ENCODE measurements around the gene GABBR2.
A peak's percentile ranks its signal among the peaks of the same experiment; 100 is the strongest.

The GABBR2 gene

DNA sequence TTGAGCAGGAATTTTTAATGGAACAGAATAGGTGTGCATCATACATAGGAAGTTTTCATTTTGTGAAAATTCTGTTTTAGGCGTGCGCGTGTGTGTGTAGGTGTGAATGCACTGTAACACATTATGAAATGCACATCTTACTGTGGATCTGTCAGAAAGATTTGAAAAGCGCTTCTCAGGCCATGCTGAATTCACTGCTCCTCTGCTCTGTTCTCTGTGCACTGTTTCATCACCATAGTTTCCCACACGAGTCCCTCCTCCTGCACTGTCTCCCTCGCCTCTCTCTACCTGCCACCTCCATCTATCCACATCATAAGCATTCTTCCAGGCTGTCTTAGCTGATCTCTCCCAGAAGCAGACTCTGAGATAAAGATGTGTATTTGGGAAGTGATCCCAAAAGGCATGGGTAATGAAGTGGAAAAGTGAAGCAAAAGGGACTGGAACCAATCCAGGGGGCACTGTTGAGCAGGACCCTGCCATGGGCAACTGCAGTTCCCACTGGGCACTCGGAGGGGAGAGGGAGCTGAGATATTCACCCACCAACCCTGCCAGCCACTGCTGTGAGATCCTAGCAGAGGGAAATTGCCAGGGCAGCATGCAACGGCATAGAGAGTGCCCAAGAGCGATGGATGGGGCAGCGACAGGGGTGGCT, 65.9 kb downstream of the GABBR2 start:
- Mint-ChIP-seq H3K36me3 (ENCODE audit: low read depth) (no peaks in the 10 kb centered on the region), H3K4me3 (no peak overlapping the region), H3K27ac (no peak overlapping the region), H3K27me3 (peaks cover 8% of the 10 kb centered on the region), H3K4me1 (no peaks in the 10 kb centered on the region), H3K9me3 (no peaks in the 10 kb centered on the region)
- DNase-seq (no peak), ATAC-seq (no peak)

DNA sequence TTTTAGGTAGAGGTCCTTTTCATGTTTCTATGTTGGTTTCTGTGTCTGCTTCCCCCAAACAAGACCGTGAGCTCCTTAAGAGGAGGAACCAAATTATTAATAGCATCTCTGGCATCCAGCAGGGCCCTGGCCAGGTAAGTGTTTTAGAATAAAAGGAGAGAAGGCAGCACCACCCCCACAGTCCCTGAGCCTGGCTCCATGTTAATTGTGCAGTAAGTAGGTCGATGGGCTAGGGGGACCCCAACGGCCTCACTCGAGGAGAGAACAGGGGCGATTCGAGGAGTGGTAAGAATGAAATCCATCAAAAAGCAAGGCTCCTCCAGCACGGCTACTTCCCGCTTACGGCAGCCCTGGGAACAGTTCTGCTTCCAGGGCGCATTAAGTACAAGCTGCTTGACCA, 67.0 kb downstream of the GABBR2 start:
- Mint-ChIP-seq H3K9me3 (no peaks in the 10 kb centered on the region), H3K27ac (no peak overlapping the region), H3K4me1 (no peaks in the 10 kb centered on the region), H3K27me3 (peaks cover 8% of the 10 kb centered on the region), H3K36me3 (ENCODE audit: low read depth) (no peaks in the 10 kb centered on the region), H3K4me3 (no peak overlapping the region)
- no peak for ATAC-seq
- DNase-seq: no peak

DNA sequence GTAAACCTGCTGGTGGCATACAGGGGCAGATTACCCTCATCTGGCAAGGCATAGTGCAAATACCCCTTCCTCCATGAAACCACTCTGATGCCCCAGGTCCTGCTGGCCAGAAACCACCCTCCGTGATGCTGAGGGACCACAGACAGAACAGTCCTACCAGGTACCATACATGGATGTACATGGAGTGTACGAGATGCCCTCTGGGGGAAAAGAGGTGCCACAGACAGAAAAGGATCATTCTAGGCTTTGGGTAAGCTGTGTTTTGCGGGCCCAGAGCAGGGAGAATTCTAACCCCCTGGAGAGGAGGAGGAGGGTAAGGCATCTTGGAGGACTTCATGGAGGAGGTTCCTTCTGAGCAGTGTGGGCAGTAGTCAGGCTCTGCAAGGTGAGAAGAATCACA, 68.3 kb downstream of the GABBR2 start:
- Mint-ChIP-seq H3K27ac (no peak overlapping the region), H3K36me3 (ENCODE audit: low read depth) (no peaks in the 10 kb centered on the region), H3K9me3 (no peaks in the 10 kb centered on the region), H3K27me3 (peaks cover 8% of the 10 kb centered on the region), H3K4me3 (no peak overlapping the region), H3K4me1 (no peaks in the 10 kb centered on the region)
- ATAC-seq (peak; percentile 10), DNase-seq (no peak)

DNA sequence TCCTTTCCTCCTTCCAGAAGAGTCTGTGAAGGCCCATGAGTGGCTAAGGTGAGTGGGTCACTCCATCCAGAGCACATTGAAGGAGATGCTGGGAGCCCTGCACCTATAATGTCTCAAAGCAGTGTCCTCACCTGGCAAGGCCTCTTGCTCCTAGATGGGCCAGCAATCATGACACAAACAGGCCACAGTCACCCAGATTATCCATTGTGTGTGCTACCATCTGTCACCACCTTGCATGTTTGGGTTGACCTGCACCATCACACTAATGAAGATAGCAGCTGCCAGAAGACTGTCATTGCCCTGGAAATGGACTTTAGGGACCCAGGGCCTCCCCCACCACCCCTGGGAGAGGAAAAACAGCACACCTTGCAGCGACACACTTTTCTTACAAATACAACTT, 69.6 kb downstream of the GABBR2 start:
- H3K4me3 Mint-ChIP-seq: no peak overlapping the region
- no peak overlapping the region for H3K27ac Mint-ChIP-seq
- DNase-seq (no peak), ATAC-seq (no peak)
- H3K9me3 Mint-ChIP-seq: no peaks in the 10 kb centered on the region
- no peaks in the 10 kb centered on the region for H3K36me3 Mint-ChIP-seq (ENCODE audit: low read depth)
- H3K4me1 Mint-ChIP-seq: no peaks in the 10 kb centered on the region
- peaks cover 8% of the 10 kb centered on the region for H3K27me3 Mint-ChIP-seq

DNA sequence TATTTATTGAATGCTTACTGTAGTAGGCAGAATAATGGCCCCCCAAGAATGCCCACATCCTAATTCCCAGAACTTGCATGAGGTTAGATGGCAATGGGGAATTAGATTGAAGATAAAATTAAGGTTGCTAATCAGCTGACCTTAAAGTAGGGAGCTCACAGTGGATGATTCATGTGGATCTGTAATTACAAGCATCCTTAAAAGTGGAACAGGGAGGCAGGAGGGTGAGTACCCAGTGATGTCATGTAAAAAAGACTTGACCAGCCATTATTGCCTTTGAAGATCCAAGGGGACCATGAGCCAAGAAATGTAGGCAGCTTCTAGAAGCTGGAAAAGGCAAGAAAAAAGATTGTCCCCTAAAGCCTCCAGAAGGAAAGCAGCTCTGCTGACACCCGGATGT, 71.4 kb downstream of the GABBR2 start:
- H3K27ac Mint-ChIP-seq: no peak overlapping the region
- ATAC-seq (no peak), DNase-seq (no peak)
- H3K4me1 Mint-ChIP-seq: no peaks in the 10 kb centered on the region
- no peak overlapping the region for H3K4me3 Mint-ChIP-seq
- no peaks in the 10 kb centered on the region for H3K9me3 Mint-ChIP-seq
- H3K27me3 Mint-ChIP-seq: peaks cover 7% of the 10 kb centered on the region
- no peaks in the 10 kb centered on the region for H3K36me3 Mint-ChIP-seq (ENCODE audit: low read depth)

DNA sequence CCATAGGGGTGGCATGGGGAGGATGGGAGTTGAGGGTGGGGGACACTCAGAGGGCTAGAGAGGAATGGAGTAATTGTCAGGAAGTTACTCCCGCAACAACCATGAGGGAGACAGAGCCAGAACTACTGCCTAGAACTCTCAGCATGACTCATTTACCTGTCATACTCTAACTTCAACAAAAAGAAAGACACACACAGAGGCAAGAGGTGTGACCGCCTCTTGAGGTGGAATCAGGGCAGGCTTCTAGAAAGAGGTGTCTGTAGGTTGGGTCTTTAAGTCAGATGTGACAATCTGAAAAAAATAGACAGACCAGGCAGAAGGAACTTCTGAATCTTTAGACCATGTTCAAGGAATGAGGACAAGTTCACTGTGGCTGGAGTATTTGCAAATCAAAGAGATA, 73.4 kb downstream of the GABBR2 start:
- H3K9me3 Mint-ChIP-seq: no peaks in the 10 kb centered on the region
- DNase-seq (no peak), ATAC-seq (no peak)
- no peak overlapping the region for H3K4me3 Mint-ChIP-seq
- H3K4me1 Mint-ChIP-seq: no peaks in the 10 kb centered on the region
- peaks cover 2% of the 10 kb centered on the region for H3K27me3 Mint-ChIP-seq
- H3K27ac Mint-ChIP-seq: no peak overlapping the region
- H3K36me3 Mint-ChIP-seq (ENCODE audit: low read depth): no peaks in the 10 kb centered on the region

DNA sequence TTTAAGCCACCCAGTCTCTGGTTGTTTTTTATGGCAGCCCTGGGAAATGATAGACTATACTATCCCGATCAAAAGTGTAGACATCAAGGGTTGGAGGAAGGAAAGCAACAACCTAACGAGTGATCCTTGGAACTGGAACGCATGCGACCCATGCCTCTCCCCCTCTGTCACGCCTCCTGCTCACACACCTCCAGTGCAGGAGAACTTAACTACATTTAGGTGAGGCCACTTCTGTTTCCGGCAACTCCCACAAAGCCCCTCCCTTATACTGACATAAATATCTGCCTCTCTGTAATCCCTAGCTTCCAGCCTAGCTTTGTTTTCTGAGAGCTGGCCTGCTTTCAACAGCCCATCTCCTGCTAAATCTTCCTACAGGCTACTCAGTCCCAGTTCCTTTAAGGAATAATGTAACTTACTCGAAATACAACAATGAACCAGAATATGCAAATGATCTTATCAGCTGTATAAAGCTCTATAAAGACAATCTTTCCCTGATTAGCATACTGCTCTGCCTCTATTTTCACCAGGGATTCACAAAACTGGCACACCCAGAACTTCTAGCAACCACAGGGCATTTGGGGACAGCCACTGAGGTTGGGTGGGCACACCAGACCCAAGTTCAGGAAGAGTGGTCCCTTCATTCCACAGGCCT, 73.9 kb downstream of the GABBR2 start:
- ATAC-seq (no peak), DNase-seq (no peak)
- Mint-ChIP-seq H3K36me3 (ENCODE audit: low read depth) (no peaks in the 10 kb centered on the region), H3K27me3 (peaks cover 4% of the 10 kb centered on the region), H3K9me3 (no peaks in the 10 kb centered on the region), H3K27ac (no peak overlapping the region), H3K4me1 (no peaks in the 10 kb centered on the region), H3K4me3 (no peak overlapping the region)

DNA sequence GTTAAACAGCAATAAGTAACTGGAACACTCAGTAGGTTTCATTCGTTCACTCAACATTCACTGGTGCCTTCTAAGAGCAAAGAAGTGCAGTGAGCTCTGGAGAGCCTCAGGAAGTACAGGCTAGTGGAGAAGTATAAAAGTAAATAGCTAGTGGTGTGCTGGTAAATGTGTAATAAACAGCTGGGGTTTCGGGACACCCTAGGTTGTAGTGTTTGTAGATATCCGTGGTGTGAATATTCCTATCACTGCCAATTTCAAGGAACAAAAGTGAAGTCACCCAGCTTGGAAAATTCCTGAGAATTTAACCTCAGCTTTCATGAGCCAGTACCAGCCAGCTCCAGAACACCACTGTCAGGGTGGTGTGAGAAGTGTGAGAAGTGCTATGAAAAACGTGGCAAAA, 75.9 kb downstream of the GABBR2 start:
- ATAC-seq (no peak), DNase-seq (no peak)

DNA sequence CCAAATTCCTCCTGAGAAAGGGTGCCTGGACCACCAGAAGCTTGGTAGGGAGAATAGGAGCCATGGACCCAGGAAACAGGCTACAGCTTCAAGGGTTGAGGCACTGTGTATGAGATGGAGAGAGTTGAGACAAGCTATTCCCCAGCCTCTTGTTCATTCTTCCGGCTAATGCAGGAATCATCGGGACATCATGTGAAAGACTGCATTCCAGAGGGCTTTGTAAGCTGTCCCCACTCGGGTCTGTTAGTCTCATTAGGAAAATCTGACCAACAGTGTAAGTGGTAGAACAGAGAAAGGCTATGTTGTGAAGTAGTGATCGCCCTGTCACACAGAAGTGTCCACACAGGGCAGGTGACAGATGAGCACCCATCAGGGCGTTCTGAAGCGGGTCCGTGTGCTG, 81.4 kb downstream of the GABBR2 start:
- Mint-ChIP-seq H3K27ac (no peak overlapping the region), H3K36me3 (ENCODE audit: low read depth) (no peaks in the 10 kb centered on the region), H3K27me3 (peaks cover 23% of the 10 kb centered on the region), H3K9me3 (no peaks in the 10 kb centered on the region), H3K4me3 (no peak overlapping the region), H3K4me1 (no peaks in the 10 kb centered on the region)
- ATAC-seq: no peak
- no peak for DNase-seq

More for the DNA sequence above, 75.9 kb downstream of the GABBR2 start:
- H3K4me1 Mint-ChIP-seq: no peaks in the 10 kb centered on the region
- H3K9me3 Mint-ChIP-seq: no peaks in the 10 kb centered on the region
- no peak overlapping the region for H3K27ac Mint-ChIP-seq
- no peak overlapping the region for H3K4me3 Mint-ChIP-seq
- no peaks in the 10 kb centered on the region for H3K36me3 Mint-ChIP-seq (ENCODE audit: low read depth)
- peaks cover 14% of the 10 kb centered on the region for H3K27me3 Mint-ChIP-seq

DNA sequence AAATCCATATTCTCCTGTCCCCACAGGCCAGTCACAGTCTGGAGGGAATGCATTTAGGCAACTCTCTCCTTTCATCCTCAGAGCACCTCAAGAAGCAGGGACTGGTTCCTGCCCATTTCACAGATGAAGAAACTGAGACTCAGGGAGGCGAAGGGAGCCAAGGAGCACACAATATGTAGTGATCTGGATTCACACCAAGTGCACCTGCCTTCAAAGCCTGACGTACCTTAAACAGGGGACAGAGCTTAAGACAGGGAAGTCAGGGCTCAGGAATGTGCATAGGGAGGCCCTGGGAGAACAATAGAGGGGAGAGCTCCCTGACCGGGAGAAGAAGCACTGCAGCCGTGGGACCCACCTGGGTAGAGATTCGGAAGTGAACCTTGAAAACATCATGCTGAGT, 83.0 kb downstream of the GABBR2 start:
- H3K27me3 Mint-ChIP-seq: peaks cover 24% of the 10 kb centered on the region

DNA sequence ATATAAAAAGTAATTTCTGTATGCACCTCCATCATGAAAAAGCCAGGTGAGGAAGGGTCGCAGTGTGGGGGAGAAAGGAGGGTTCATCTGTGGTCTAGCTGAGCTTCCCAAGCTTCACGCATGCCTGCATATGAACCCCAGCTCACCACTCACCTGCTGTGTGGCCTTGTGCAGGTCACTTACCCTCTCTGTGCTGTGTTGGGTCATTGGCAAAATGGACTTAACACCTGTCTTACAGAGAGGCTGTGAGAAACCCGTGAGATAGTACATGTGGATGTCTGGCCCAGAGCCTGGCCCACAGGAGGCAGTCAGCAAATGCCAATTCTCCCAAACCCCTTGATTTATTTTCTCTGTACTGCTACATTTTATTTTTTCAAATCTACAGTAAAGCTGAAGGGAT, 88.9 kb downstream of the GABBR2 start:
- no peaks in the 10 kb centered on the region for H3K36me3 Mint-ChIP-seq (ENCODE audit: low read depth)
- no peak overlapping the region for H3K4me3 Mint-ChIP-seq
- no peak overlapping the region for H3K27ac Mint-ChIP-seq
- H3K4me1 Mint-ChIP-seq: no peaks in the 10 kb centered on the region
- DNase-seq (no peak), ATAC-seq (no peak)
- peaks cover 10% of the 10 kb centered on the region for H3K27me3 Mint-ChIP-seq
- H3K9me3 Mint-ChIP-seq: no peaks in the 10 kb centered on the region

More for the DNA sequence above, 83.0 kb downstream of the GABBR2 start:
- no peak overlapping the region for H3K4me3 Mint-ChIP-seq
- ATAC-seq: no peak
- H3K27ac Mint-ChIP-seq: no peak overlapping the region
- H3K36me3 Mint-ChIP-seq (ENCODE audit: low read depth): no peaks in the 10 kb centered on the region
- no peak for DNase-seq
- H3K4me1 Mint-ChIP-seq: no peaks in the 10 kb centered on the region
- no peaks in the 10 kb centered on the region for H3K9me3 Mint-ChIP-seq

DNA sequence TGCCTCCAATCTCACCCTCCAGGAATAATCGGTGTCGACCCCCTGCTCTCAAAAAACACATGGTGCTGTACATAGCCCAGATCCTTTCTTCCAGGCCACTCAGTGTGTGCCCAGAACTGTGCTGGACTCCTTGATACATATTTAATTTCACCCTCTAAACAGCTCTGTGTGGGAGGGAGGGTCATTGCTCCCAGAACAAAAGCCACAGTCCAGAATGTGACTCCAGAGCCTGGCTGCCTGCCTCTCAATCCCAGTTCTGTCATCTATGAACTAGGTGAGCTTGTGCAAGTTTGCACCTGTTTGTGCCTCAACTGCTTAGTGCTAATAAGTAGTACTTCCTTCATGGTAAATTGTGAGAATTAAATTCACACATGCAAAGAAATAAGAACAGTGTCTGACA, 93.1 kb downstream of the GABBR2 start:
- no peak overlapping the region for H3K27ac Mint-ChIP-seq
- H3K27me3 Mint-ChIP-seq: peaks cover 6% of the 10 kb centered on the region
- no peak for ATAC-seq
- H3K4me1 Mint-ChIP-seq: no peaks in the 10 kb centered on the region
- no peak overlapping the region for H3K4me3 Mint-ChIP-seq
- no peaks in the 10 kb centered on the region for H3K36me3 Mint-ChIP-seq (ENCODE audit: low read depth)
- no peak for DNase-seq
- H3K9me3 Mint-ChIP-seq: no peaks in the 10 kb centered on the region

DNA sequence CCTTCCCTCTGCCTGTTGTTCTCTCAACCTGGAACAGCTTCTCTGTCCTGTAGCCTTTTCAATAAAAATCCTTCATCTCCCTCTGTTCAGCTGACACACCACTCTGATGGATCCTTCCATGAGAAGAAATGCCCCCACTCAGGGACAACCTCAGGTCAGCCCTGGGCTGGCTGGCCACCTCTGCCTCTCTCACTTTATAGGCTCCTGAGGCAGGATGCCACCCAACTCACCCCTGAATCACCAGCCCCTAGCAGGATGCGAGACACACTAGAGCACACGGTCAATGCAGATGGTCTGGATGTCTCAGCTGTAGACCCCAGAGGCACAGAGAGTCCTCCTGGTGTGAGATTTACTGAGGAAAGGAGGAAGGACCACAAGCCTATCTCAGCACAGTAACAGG, 93.8 kb downstream of the GABBR2 start:
- Mint-ChIP-seq H3K4me1 (no peaks in the 10 kb centered on the region), H3K27ac (no peak overlapping the region), H3K4me3 (no peak overlapping the region), H3K36me3 (ENCODE audit: low read depth) (no peaks in the 10 kb centered on the region), H3K9me3 (no peaks in the 10 kb centered on the region), H3K27me3 (peaks cover 6% of the 10 kb centered on the region)
- no peak for DNase-seq
- no peak for ATAC-seq

DNA sequence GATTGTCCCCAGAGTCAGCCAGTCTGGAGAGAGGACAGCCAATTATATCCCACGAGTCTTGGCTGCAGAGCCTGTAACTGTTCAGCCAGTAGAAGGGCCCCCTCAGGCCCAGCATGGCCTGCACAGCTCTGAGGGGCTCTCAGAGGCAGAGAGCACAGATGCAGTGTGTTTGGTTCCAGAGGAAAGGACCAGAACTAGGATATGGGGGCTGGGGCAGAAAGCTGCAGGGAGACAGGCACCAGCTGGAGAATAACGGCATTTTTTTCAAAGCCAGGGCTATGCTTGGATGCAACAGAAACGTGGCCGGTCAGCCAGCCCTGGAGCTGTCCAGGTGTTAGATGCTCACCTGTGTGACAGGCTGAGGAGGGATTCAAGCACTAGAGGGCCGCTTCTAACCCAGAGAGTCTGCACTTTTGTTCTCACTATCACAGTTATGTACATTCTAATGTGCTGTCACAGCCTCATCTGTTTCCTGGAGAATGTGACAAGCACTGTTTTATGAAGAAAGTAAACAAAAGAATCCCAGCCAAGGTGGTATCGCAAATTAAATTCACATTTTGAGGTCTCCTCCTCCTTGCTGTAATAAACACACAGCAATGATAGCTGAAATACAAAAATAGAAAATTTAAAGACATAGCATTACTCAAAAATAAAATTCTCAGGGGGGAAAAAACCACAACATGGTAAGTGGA, 96.5 kb downstream of the GABBR2 start:
- H3K36me3 Mint-ChIP-seq (ENCODE audit: low read depth): no peaks in the 10 kb centered on the region
- H3K27ac Mint-ChIP-seq: no peak overlapping the region
- DNase-seq: no peak
- H3K4me1 Mint-ChIP-seq: no peaks in the 10 kb centered on the region
- H3K9me3 Mint-ChIP-seq: no peaks in the 10 kb centered on the region
- peak; percentile 40 for ATAC-seq
- no peak overlapping the region for H3K4me3 Mint-ChIP-seq
- H3K27me3 Mint-ChIP-seq: peaks cover 6% of the 10 kb centered on the region

DNA sequence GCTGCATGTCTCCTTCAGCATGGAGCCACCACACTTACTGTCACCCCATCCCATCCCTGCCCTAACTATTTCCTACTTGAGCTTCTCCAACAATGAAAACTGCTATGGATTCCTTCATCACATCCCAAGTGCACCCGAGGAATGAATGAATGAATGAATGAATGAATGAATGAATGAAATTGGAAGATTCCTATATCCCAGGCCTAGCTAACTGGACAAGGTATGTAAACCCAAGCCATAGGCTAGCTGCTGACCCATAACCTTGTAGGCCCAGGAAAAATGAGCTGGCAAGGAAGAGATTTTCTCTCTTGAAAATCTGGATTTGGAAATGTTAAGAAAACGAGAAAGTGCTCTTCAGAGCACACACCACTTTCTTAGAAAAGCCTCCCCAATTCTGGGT, 97.4 kb downstream of the GABBR2 start:
- no peak for ATAC-seq
- H3K9me3 Mint-ChIP-seq: no peaks in the 10 kb centered on the region

More for the DNA sequence above, 97.4 kb downstream of the GABBR2 start:
- Mint-ChIP-seq H3K4me3 (no peak overlapping the region), H3K4me1 (no peaks in the 10 kb centered on the region), H3K36me3 (ENCODE audit: low read depth) (no peaks in the 10 kb centered on the region), H3K27ac (no peak overlapping the region), H3K27me3 (peaks cover 6% of the 10 kb centered on the region)
- DNase-seq: no peak

All from activated naive CD8-positive, alpha-beta T cell treated with anti-CD3 and anti-CD28 coated beads, Interleukin-2, amount 50 U/mL, for 24 hours (primary cell).